Breast epithelium (tissue), 3 donors: ENCODE measurements around the gene RDH8.

Experiments
- CTCF ChIP-seq, 3 donors: fragments of 450-650 bp; IDR thresholded peaks; one replicate each; pipeline ENCODE4 v1.5.1; 2016 to 2017; ENCODE audit warnings: antibody characterized with exemption in 3 of 3, mild to moderate bottlenecking in 3 of 3, moderate library complexity in 3 of 3
- POLR2A ChIP-seq: fragments of 450-650 bp; IDR thresholded peaks from one replicate; pipeline ENCODE4 v1.6.1; 2016; ENCODE audit warnings: antibody characterized with exemption, mild to moderate bottlenecking, moderate library complexity
- POLR2AphosphoS5 ChIP-seq, 3 donors: sonication (generic); formaldehyde crosslinking; IDR thresholded peaks; one replicate each; pipeline ENCODE4 v1.6.1; 2017; ENCODE audit warnings: antibody characterized with exemption in 3 of 3

DNA sequence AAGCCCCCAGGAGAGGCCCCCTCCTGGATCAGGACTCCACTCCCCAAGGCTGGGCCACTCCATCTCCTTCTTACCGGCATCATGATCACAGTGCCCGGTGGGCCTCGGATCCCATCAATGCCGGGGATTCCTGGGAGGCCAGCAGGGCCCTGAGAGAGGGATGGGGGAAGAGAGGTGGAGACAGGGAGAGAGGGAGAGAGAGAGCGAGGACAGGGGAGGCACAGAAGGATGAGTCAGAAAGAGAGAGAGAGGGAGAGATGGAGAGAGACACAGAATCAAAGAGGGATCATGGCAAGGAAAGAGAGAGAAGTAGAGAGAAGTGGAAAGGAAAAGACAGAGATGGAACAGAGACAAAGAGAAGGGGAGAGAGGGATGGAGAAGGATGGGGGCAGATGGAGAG lies 16.7 kb upstream of the RDH8 start:
- TF ChIP-seq CTCF (IDR thresholded peaks at IDR 0.05) (no peak), POLR2A (no peak), POLR2AphosphoS5 (IDR thresholded peaks at IDR 0.05) (no peak)
